Coronary artery (tissue), 2 donors: ENCODE results near the gene ORC2.

Experiments
- DNase-seq: peaks from one replicate; pipeline ENCODE4 v3.0.0-alpha.2; 2017; ENCODE audit warnings: low spot score
- H3K27ac ChIP-seq, 2 donors: fragments of 200-600 bp; sonication (generic); one replicate each; pipeline ENCODE4 v1.5.1; 2016 to 2019
- H3K4me3 ChIP-seq: fragments of 200-600 bp; sonication (generic); 2 replicates; pipeline ENCODE4 v1.5.1; 2016; ENCODE audit warnings: mild to moderate bottlenecking, moderate library complexity
- TF ChIP-seq, protein P1 (sequence below): fragments of 200-600 bp; sonication (generic); IDR thresholded peaks from one replicate; pipeline ENCODE4 v1.5.1; 2019; ENCODE audit warnings: antibody characterized with exemption

Gene ORC2

DNA sequence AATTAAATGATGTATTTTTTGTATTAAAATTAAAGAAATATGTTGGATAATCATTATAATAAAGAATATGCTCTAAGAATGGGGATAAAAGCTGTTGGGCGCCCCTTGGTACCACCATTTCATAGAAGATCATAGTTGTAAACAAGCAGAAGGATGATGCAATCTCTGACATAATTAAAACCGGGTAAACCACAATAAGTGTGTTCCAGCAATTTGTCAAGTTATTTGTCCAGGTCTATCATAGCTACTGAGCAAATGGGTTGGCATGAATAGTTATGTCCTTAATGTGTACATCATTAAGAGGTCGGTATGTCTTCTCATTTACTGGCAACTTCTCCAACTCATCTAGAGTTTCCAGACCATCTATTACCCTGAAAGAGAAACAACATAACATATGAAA, 92.3 kb downstream of the ORC2 start:
- no peak overlapping the region for H3K4me3 ChIP-seq
- DNase-seq, result no peak
- TF ChIP-seq, protein P1, sequence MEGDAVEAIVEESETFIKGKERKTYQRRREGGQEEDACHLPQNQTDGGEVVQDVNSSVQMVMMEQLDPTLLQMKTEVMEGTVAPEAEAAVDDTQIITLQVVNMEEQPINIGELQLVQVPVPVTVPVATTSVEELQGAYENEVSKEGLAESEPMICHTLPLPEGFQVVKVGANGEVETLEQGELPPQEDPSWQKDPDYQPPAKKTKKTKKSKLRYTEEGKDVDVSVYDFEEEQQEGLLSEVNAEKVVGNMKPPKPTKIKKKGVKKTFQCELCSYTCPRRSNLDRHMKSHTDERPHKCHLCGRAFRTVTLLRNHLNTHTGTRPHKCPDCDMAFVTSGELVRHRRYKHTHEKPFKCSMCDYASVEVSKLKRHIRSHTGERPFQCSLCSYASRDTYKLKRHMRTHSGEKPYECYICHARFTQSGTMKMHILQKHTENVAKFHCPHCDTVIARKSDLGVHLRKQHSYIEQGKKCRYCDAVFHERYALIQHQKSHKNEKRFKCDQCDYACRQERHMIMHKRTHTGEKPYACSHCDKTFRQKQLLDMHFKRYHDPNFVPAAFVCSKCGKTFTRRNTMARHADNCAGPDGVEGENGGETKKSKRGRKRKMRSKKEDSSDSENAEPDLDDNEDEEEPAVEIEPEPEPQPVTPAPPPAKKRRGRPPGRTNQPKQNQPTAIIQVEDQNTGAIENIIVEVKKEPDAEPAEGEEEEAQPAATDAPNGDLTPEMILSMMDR, result no peak
- H3K27ac ChIP-seq, result no peak overlapping the region

DNA sequence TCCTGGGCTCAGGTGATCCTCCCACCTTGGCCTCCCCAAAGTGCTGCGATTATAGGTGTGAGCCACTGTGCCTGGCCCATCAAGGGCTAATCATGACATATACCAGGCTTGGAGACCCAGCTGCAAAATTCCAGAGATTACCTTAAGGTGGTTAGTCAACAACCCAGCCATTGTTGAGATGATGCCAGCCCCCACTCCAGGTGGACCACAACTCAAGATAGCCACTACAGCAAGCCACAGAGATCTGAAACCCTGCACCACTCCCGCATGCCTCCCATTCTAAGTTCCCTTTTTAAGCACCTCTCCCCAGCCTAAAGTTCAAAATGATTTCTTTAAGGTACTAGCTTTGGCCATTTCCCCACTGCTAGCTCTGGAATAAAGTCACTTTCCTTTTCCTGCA, 94.4 kb downstream of the ORC2 start:
- TF ChIP-seq, protein P1, result no peak
- no peak overlapping the region for H3K27ac ChIP-seq
- H3K4me3 ChIP-seq, result no peak overlapping the region
- no peak for DNase-seq

DNA sequence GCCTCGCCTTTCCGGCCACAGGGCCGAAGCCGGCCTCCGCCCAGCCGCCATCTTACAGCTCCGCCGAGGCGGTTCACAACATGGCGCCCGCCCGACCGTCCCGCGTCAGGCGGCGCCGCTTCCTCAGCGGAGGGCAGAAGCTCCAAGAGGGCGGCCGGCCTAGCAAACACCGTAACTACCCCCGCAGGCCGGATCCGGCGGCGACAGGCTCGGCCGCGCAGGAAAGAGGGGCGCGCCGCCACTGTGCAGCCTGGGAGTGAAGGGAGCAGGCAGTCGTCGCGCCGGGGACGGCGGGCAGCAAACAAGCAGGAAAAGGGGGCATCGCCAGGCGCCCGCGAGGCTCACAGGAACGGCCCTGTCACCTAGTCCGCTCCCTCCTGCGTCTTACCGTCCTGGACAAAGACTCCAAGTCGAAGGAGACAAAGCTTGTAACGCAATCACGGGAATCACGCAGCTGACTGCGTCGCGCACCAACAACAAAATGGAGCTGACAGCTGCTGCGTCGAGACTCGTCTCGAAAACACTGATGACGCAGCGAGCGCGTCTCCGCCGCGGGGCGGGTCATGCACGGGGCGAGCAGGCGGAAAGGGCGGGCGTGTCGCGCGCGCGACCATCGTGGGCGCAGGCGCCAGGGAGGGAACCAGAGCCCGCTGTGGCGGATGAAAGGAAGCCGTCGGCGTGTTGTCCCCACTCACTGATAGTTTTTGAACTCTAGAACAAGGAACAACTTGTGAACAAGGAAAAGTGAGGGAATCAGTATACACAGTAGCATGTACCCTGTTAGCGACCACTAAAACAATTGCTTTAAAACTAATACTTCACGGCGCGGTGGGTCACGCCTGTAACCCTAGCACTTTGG, 99.1 kb downstream of the ORC2 start, which contains the start of gene CLK1:
TSS of gene CLK1 (minus strand) at position 483 of the 859 bp plus-strand sequence. CDS start 2,796 bp downstream, outside the sequence.
- Histone ChIP-seq H3K27ac (peak within 1 kb of the TSS; percentile 98 to 100), H3K4me3 (peak within 1 kb of the TSS; percentile 87)
- peak; percentile 98 for DNase-seq
- TF ChIP-seq, protein P1, result no peak

DNA sequence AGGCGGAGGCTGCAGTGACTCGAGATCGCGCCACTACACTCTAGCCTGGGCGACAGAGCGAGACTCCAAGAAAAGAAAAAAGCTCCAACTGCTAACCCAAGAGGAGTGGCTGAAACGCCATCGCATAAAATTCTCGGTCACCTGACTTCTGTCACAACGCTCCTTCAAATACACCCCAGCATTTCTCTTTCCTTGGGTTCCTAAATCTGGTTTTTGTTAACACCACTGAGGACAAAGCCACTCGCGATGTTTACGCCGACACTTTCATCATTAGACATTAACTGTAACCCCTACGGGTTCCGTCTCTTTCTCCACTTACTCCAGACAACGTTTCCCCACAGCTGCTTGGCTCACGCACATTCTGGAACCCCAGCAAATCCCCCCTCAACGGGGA, 99.7 kb downstream of the ORC2 start:
- TF ChIP-seq, protein P1, result no peak
- Histone ChIP-seq H3K4me3 (peak overlapping the region; percentile 87), H3K27ac (peak overlapping the region; percentile 98 to 100)
- DNase-seq, result no peak

DNA sequence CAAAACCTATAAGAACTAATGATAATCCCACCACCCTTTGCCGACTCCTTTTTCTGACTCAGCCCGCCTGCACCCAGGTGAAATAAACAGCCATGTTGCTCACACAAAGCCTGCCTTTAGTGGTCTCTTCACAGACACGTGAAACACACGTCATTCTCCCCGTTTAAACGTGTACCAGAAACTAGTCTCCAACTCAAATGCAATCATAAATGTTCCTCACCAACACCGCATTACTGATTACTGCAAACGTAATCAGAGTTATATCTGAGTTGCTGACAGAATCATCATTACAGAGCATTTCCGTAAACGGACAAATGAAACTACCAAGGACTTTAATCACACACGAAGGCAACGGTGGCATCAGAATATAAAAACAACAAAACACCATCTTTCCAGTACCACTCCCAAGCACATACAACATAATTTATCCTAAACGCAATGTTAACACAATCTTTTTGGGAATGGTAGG, 100.9 kb downstream of the ORC2 start:
- H3K27ac ChIP-seq, result peak overlapping the region; percentile 98 to 100
- H3K4me3 ChIP-seq, result peak overlapping the region; percentile 87
- no peak for DNase-seq
- TF ChIP-seq, protein P1, result no peak

DNA sequence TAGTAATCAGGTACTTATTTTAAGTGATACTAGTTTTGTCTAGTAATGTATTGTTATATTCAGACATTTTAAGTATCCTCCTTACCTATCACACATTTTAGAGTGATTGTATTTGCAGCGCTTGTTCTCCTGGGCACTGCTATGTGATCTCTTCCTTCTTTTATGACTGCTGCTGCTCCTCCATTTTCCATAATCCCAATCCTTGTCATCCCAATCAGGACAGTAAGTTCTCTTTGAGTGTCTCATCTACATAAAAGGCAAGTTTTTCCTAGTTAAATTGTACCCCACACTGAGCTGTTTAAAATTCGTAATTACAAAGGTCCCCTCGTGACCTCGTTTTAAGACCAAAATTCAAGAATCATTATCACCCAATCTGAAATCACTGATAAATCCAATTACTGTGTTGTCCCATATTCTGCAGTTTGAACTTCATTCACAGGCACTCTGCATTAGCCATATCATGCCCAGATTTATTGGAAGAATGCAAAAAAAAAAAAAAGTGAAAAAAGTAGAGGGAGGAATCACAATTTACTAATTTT, 101.8 kb downstream of the ORC2 start:
- TF ChIP-seq, protein P1, result no peak
- no peak for DNase-seq
- H3K27ac ChIP-seq, result peak overlapping the region; percentile 98 to 100
- peak overlapping the region; percentile 87 for H3K4me3 ChIP-seq
